ENCODE results near the gene HS3ST2.

Gene HS3ST2

GRCh38 chr16:22786284-22786683 lies 27.7 kb upstream of the HS3ST2 start:
- 94 to 95% methylated on average over 2 of the region's 2 CpGs for WGBS, 2 experiments (ENCODE audit: insufficient coverage in 2 of 2)
- no peaks in the 10 kb centered on the region for H3K9me3 ChIP-seq (ENCODE audit: control insufficient read depth, low read length)
- no peaks in the 10 kb centered on the region for H3K36me3 ChIP-seq (ENCODE audit: control insufficient read depth, insufficient read depth, low read length)
- H3K27ac ChIP-seq (ENCODE audit: low read depth, low read length, severe bottlenecking), result no peak overlapping the region
- peaks cover 17% of the 10 kb centered on the region for H3K4me1 ChIP-seq (ENCODE audit: control insufficient read depth, insufficient read depth, low read length, poor library complexity, severe bottlenecking)
- H3K4me3 ChIP-seq (ENCODE audit: extremely low read depth, insufficient read depth, low read length, poor library complexity, severe bottlenecking), result no peak overlapping the region

GRCh38 chr16:22786691-22787090 lies 27.3 kb upstream of the HS3ST2 start:
- Histone ChIP-seq H3K4me1 (ENCODE audit: control insufficient read depth, insufficient read depth, low read length, poor library complexity, severe bottlenecking) (peaks cover 14% of the 10 kb centered on the region), H3K36me3 (ENCODE audit: control insufficient read depth, insufficient read depth, low read length) (no peaks in the 10 kb centered on the region), H3K27ac (ENCODE audit: low read depth, low read length, severe bottlenecking) (no peak overlapping the region), H3K4me3 (ENCODE audit: extremely low read depth, insufficient read depth, low read length, poor library complexity, severe bottlenecking) (no peak overlapping the region), H3K9me3 (ENCODE audit: control insufficient read depth, low read length) (no peaks in the 10 kb centered on the region)
- 93 to 100% methylated on average over 1 to 2 of the region's 4 CpGs for WGBS, 2 experiments (ENCODE audit: insufficient coverage in 2 of 2)

DNA sequence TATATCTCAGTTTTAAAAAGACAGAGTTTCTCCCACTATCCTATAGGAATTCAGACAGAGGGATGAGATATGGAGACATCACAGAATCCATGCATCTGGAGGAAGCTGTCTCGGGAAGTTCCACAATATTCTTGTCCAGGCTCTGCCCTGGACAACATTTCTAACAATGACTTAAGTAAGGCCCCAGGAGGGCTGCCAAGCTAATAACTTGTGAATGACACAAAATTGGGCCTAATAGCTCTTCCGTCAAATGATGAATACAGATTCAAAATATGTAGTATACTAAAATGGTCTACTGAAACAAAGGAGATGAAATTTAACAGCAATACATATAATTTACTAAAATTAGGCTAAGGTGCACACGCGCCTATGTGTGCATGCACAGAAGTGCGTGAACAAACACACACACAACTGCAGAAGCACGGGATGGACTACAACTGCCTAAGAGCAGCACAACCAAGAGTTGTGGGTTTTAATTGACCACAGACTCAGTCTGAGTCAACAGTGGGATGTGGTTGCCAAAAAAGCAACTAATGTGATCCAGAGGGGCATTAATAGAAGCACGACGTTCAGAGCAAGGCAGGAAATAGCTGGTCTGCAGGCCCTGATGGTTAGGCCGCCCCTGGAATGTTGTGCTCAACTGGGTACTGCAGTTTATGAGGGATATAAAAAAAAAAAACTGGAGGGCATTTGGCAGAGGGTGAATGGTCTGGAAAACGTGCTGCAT lies 26.3 kb upstream of the HS3ST2 start:
- H3K27ac ChIP-seq (ENCODE audit: low read depth, low read length, severe bottlenecking), result no peak overlapping the region
- peaks cover 5% of the 10 kb centered on the region for H3K4me1 ChIP-seq (ENCODE audit: control insufficient read depth, insufficient read depth, low read length, poor library complexity, severe bottlenecking)
- H3K36me3 ChIP-seq (ENCODE audit: control insufficient read depth, insufficient read depth, low read length), result no peaks in the 10 kb centered on the region
- 77 to 85% methylated on average over 5 to 9 of the region's 10 CpGs for WGBS, 2 experiments (ENCODE audit: insufficient coverage in 2 of 2)
- no peaks in the 10 kb centered on the region for H3K9me3 ChIP-seq (ENCODE audit: control insufficient read depth, low read length)
- no peak overlapping the region for H3K4me3 ChIP-seq (ENCODE audit: extremely low read depth, insufficient read depth, low read length, poor library complexity, severe bottlenecking)

DNA sequence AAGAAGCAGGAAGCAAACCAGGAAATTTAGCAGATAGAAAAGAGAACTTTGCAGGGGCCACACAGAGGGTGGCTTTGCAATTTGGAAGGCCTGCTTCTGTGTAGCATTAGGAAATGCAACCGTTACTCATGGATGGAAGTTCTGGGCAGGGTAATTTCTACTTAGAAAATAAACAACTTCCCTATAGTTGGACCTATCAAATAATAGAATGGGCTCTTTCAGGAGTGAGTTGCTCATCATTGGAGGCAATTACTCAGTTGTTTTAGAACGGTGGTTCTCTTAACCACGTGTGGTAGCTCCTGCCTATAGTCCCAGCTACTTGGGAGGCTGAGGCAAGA lies 25.8 kb upstream of the HS3ST2 start:
- Histone ChIP-seq H3K36me3 (ENCODE audit: control insufficient read depth, insufficient read depth, low read length) (no peaks in the 10 kb centered on the region), H3K9me3 (ENCODE audit: control insufficient read depth, low read length) (no peaks in the 10 kb centered on the region), H3K27ac (ENCODE audit: low read depth, low read length, severe bottlenecking) (no peak overlapping the region), H3K4me3 (ENCODE audit: extremely low read depth, insufficient read depth, low read length, poor library complexity, severe bottlenecking) (no peak overlapping the region), H3K4me1 (ENCODE audit: control insufficient read depth, insufficient read depth, low read length, poor library complexity, severe bottlenecking) (no peaks in the 10 kb centered on the region)
- 80% methylated on average over 2 of the region's 3 CpGs; no CpG with 5 or more reads in 1 of the 2 experiments for WGBS, 2 experiments (ENCODE audit: insufficient coverage in 2 of 2)

DNA sequence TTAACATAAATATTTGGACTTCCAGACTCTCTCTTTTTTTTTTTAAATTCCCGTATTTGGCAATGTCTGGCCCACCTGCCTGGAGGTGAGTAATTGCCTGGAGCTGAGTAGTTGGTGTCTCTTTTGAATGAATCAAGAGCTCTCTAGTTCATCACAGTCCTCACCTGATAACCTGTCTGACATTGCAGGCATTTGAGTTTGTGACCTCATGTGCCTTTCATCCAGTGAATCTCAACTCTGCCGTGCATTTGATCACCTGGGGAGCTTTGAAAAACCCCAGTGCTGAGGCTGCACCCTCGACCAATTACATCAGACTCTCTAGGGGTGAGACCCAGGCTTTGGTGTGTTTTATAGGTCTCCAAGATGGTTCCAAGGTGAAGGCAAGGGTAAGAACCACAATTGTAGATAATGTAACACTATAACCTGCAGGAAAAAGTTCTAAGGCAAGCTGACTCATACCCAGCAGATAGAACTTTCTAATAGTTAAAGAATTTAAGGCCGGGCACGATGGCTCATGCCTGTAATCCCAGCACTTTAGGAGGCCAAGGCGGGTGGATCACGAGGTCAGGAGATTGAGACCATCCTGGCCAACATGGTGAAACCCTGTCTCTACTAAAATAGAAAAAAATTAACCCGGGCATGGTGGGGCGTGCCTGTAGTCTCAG lies 24.5 kb upstream of the HS3ST2 start:
- no peak overlapping the region for H3K27ac ChIP-seq (ENCODE audit: low read depth, low read length, severe bottlenecking)
- no peak overlapping the region for H3K4me3 ChIP-seq (ENCODE audit: extremely low read depth, insufficient read depth, low read length, poor library complexity, severe bottlenecking)
- H3K9me3 ChIP-seq (ENCODE audit: control insufficient read depth, low read length), result peaks cover 6% of the 10 kb centered on the region
- WGBS, 2 experiments (ENCODE audit: insufficient coverage in 2 of 2), result 83 to 95% methylated on average over 4 to 5 of the region's 9 CpGs
- H3K36me3 ChIP-seq (ENCODE audit: control insufficient read depth, insufficient read depth, low read length), result no peaks in the 10 kb centered on the region
- H3K4me1 ChIP-seq (ENCODE audit: control insufficient read depth, insufficient read depth, low read length, poor library complexity, severe bottlenecking), result no peaks in the 10 kb centered on the region

DNA sequence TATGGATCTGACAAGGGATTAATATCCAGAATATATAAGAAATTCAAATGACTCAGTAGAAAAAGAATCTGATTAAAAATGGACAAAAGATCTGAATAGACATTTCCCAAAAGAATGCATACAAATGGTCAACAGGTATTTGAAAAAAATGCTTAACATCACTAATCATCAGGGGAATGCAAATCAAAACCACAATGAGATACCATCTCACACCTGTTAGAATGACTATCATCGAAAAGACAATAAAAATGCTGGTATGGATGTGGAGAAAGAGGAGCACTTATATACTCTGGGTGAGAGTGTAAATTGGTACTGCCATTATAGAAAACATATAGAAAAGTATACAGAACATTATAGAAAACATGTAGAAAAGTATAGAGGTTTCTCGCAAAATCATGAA lies 16.4 kb upstream of the HS3ST2 start:
- H3K27ac ChIP-seq (ENCODE audit: low read depth, low read length, severe bottlenecking), result no peak overlapping the region
- H3K4me1 ChIP-seq (ENCODE audit: control insufficient read depth, insufficient read depth, low read length, poor library complexity, severe bottlenecking), result no peaks in the 10 kb centered on the region
- H3K4me3 ChIP-seq (ENCODE audit: extremely low read depth, insufficient read depth, low read length, poor library complexity, severe bottlenecking), result no peak overlapping the region
- H3K36me3 ChIP-seq (ENCODE audit: control insufficient read depth, insufficient read depth, low read length), result no peaks in the 10 kb centered on the region
- peaks cover 11% of the 10 kb centered on the region for H3K9me3 ChIP-seq (ENCODE audit: control insufficient read depth, low read length)
- WGBS, 2 experiments (ENCODE audit: insufficient coverage in 2 of 2), result 88% methylated on average over 1 of the region's 2 CpGs; no CpG with 5 or more reads in 1 of the 2 experiments

GRCh38 chr16:22799113-22799512 lies 14.8 kb upstream of the HS3ST2 start:
- H3K36me3 ChIP-seq (ENCODE audit: control insufficient read depth, insufficient read depth, low read length), result no peaks in the 10 kb centered on the region
- no peak overlapping the region for H3K4me3 ChIP-seq (ENCODE audit: extremely low read depth, insufficient read depth, low read length, poor library complexity, severe bottlenecking)
- H3K27ac ChIP-seq (ENCODE audit: low read depth, low read length, severe bottlenecking), result no peak overlapping the region
- H3K4me1 ChIP-seq (ENCODE audit: control insufficient read depth, insufficient read depth, low read length, poor library complexity, severe bottlenecking), result no peaks in the 10 kb centered on the region
- 92 to 100% methylated on average over 2 of the region's 2 CpGs for WGBS, 2 experiments (ENCODE audit: insufficient coverage in 2 of 2)
- H3K9me3 ChIP-seq (ENCODE audit: control insufficient read depth, low read length), result peaks cover 8% of the 10 kb centered on the region

GRCh38 chr16:22804893-22805292 lies 9.1 kb upstream of the HS3ST2 start:
- Histone ChIP-seq H3K4me1 (ENCODE audit: control insufficient read depth, insufficient read depth, low read length, poor library complexity, severe bottlenecking) (no peaks in the 10 kb centered on the region), H3K36me3 (ENCODE audit: control insufficient read depth, insufficient read depth, low read length) (no peaks in the 10 kb centered on the region), H3K9me3 (ENCODE audit: control insufficient read depth, low read length) (no peaks in the 10 kb centered on the region), H3K27ac (ENCODE audit: low read depth, low read length, severe bottlenecking) (no peak overlapping the region), H3K4me3 (ENCODE audit: extremely low read depth, insufficient read depth, low read length, poor library complexity, severe bottlenecking) (no peak overlapping the region)
- WGBS, 2 experiments (ENCODE audit: insufficient coverage in 2 of 2), result 85 to 86% methylated on average over 3 to 4 of the region's 5 CpGs

DNA sequence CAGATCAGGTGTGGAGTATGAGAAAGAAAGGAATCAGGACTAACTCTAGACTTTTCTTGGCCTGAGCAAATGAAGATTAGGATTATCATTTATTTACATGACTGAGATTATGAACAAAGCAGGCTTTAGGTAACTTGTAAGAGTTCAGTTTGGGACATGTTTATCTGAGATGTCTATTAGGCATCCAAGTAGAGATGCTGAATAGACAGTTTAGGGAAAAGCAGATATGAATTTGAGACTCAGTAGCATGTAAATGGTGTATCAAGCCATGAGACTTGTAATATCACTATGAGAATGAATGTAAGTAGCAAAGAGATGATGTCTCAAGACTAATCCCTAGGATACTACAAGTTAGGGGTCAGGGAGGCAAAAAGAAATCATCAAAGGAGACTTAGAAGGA lies 8.6 kb upstream of the HS3ST2 start:
- no peak overlapping the region for H3K27ac ChIP-seq (ENCODE audit: low read depth, low read length, severe bottlenecking)
- H3K9me3 ChIP-seq (ENCODE audit: control insufficient read depth, low read length), result no peaks in the 10 kb centered on the region
- H3K36me3 ChIP-seq (ENCODE audit: control insufficient read depth, insufficient read depth, low read length), result no peaks in the 10 kb centered on the region
- no peak overlapping the region for H3K4me3 ChIP-seq (ENCODE audit: extremely low read depth, insufficient read depth, low read length, poor library complexity, severe bottlenecking)
- H3K4me1 ChIP-seq (ENCODE audit: control insufficient read depth, insufficient read depth, low read length, poor library complexity, severe bottlenecking), result no peaks in the 10 kb centered on the region

DNA sequence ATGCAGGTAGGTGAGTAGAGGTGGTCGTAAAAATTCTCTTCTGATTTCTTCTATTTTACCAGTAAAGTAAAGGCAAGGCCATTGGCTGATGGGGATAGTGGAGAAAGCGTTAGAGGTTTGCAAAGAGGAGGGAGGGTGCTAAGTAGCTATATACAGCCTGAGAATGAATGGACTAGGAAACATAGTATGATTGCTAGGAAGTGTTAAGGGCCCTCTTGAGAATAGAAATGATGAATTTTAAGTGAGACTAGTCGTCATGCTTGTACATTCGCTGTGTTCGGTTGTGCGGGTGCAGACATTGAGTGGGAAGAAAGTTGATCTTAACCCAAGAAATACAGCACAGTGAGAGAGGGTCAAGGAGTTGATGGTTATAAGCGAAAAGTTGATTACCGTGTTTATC lies 7.2 kb upstream of the HS3ST2 start:
- WGBS, 2 experiments (ENCODE audit: insufficient coverage in 2 of 2), result 79 to 88% methylated on average over 3 to 7 of the region's 8 CpGs
- no peaks in the 10 kb centered on the region for H3K4me1 ChIP-seq (ENCODE audit: control insufficient read depth, insufficient read depth, low read length, poor library complexity, severe bottlenecking)
- no peaks in the 10 kb centered on the region for H3K9me3 ChIP-seq (ENCODE audit: control insufficient read depth, low read length)
- H3K27ac ChIP-seq (ENCODE audit: low read depth, low read length, severe bottlenecking), result no peak overlapping the region
- no peaks in the 10 kb centered on the region for H3K36me3 ChIP-seq (ENCODE audit: control insufficient read depth, insufficient read depth, low read length)
- no peak overlapping the region for H3K4me3 ChIP-seq (ENCODE audit: extremely low read depth, insufficient read depth, low read length, poor library complexity, severe bottlenecking)

GRCh38 chr16:22810226-22810625 lies 3.7 kb upstream of the HS3ST2 start:
- Histone ChIP-seq H3K4me3 (ENCODE audit: extremely low read depth, insufficient read depth, low read length, poor library complexity, severe bottlenecking) (no peak overlapping the region), H3K9me3 (ENCODE audit: control insufficient read depth, low read length) (no peaks in the 10 kb centered on the region), H3K36me3 (ENCODE audit: control insufficient read depth, insufficient read depth, low read length) (no peaks in the 10 kb centered on the region), H3K27ac (ENCODE audit: low read depth, low read length, severe bottlenecking) (no peak overlapping the region), H3K4me1 (ENCODE audit: control insufficient read depth, insufficient read depth, low read length, poor library complexity, severe bottlenecking) (peaks cover 4% of the 10 kb centered on the region)

Measured in mesodermal cell (in vitro differentiated cells).